K562 treated with DMSO at 1 percent for 48 hours (cell line): ENCODE measurements around the gene ZNHIT3. TPM values are rescaled to one million over a fixed set of nuclear protein-coding genes. Genes with fewer than 3 reads are reported as not detected.

Experiments
- total RNA-seq: library from RNA; unstranded; fragments of 300-600 nt; gene quantifications from 2 replicates; pipeline ENCODE4 v1.2.3, GENCODE V29; 2022; ENCODE audit warnings: low replicate concordance; ENCODE audit errors: extremely low read depth

Gene ZNHIT3
- not detected in 2 replicates for total RNA-seq

DNA sequence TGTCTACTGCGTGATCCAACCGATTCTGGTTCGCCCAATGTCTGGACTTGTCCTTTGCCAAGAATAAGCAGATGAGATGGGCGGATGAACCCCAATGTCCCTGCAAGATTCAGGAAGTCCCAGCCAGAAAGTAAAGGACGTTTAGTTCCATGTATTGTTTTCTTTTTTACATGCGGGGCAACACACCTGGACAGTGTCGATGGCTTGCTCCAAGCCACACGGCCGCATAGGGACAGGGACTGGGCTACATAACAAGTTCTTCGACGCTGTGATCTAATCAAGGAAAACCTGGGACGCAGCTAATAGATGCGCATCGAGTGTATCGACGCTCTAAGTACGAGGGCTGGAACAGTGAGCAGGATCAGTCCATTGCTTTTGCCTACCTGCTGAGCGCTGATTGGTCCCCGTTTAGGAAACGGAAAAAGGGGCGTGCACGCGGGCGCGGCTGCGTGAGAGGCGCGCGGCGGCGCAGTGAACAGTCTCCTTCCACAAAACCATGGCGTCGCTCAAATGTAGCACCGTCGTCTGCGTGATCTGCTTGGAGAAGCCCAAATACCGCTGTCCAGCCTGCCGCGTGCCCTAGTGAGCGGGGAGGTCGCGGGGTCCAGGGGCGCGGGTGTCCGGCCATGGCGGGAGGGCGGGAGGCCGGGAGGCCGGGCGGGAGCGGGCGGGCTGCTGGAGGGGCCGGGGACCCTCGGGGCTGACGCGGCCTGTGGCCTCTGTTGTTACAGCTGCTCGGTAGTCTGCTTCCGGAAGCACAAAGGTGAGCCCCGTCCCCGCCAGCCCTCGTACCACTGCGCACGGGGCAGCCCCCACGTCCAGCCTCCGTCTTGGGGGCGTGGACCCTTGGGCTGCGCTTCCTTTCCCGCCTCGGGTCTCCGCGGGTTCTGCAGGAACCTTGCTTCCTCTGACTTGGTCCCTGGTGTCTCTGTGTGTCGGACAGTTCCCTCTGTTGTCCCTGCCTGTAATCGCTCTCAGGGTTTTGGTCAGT, at the start of gene ZNHIT3:
ZNHIT3 (plus strand) TSS at position 478 of the 991 bp plus-strand sequence; CDS start at position 497, 19 bp downstream.

DNA sequence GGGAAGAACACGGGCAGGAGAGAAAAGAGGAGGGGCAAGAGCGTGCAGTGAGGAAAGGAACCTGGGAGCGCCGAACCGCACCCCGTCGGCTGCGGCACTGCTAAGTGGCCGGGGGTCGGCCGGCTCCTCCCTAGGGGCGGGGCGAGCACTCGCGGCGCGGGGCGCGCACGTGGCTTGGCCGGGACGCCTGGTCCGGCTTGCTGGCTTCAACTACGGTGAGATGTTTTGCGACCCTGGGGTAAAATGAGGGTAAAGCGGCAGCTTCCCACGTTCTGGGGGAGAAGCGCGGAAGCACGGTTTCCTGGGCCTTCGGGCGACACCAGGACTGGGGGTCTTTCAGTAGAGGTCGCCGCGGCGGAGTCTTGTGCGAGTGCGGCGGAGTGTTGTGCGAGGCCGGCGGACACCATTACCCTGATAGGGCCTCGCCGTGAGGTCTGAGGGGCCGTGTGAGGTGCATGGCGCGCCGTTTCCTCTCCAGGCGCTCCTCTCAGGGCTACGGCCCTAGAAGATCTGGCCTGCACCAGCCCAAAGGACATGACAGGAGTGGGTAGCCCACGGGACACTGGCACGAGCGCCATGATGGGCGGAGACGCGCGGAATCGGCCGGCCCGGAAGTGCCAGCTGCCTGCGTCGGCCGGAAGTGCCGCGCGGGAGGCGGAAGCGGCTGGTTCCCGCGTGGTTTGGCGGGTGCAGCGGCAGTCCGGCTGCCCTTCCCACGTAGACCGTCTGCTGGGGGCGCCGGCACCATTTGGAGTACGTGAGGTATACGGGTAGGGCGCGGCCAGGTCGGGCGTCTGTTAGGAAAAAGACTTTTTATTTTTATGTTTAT, 48.6 kb downstream of the ZNHIT3 start, which contains the start of the genes MYO19 and PIGW:
MYO19 (minus strand) TSS at position 29 of the 829 bp plus-strand sequence. CDS start 2,330 bp downstream, outside the sequence.
PIGW (plus strand) TSS at position 148 of the 829 bp plus-strand sequence. CDS start 2,115 bp downstream, outside the sequence.

DNA sequence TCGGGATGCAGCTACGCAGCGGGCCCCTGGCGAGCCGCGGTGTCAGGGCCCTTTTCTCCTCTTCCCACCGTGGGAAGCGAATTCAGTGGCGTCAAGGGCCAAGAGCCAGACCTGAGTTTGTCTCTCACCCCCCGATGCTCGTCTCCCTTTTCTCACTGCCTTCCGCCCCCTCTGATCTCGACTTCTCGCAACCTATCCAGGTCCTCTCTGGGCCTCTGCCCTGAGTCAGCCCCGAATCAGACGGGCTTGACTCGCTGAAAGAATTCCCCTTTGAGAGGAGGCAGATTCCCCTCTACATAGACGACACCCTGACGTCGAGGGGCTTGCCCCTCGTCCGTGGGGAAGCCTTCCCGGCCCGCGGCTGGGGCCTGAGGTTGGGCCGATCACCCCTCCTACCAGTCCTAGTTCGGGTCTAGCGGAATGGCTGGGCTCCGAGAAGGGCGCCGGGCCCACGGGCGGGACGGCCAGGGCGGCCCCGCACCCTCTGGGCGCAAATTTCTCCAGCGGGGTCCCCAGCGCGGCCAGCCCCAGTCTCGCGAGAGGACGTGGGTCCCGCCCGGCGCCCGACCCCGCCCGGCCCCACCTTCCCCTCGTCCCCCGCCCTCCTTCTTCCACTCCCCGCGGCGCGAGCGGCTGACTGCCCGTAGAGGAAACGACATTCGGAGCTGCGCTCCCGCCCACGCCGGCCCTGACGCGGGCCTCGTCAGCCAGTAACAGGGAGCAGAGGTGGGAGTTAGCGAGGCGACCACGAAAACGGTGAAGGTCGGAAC, 58.0 kb downstream of the ZNHIT3 start, which contains the start of gene GGNBP2:
GGNBP2 (plus strand) TSS at position 613 of the 770 bp plus-strand sequence. CDS start 806 bp downstream, outside the sequence.

Other genes with a start within 250 kb of the ZNHIT3 start
- gene TBC1D3I, start 222.1 kb upstream of the ZNHIT3 start, total RNA-seq = not detected in 2 replicates
- not detected in 2 replicates for gene TBC1D3G, start 162.8 kb upstream of the ZNHIT3 start, total RNA-seq
- gene TBC1D3H, start 98.2 kb upstream of the ZNHIT3 start, total RNA-seq = not detected in 2 replicates
- gene MYO19, start 48.2 kb downstream of the ZNHIT3 start, total RNA-seq = not detected in 2 replicates
- not detected in 2 replicates for gene PIGW, start 48.3 kb downstream of the ZNHIT3 start, total RNA-seq
- not detected in 2 replicates for gene GGNBP2, start 58.2 kb downstream of the ZNHIT3 start, total RNA-seq
- gene DHRS11, start 105.2 kb downstream of the ZNHIT3 start, total RNA-seq = not detected in 2 replicates
- gene MRM1, start 114.9 kb downstream of the ZNHIT3 start, total RNA-seq = not detected in 2 replicates